DMS153 (cell line): ENCODE results near the gene DNAJC4.

ENCODE experiments used
- DNase-seq: peaks from one replicate; lab custom pipeline; 2025; lab: John Stamatoyannopoulos, UW

The DNAJC4 gene

DNA sequence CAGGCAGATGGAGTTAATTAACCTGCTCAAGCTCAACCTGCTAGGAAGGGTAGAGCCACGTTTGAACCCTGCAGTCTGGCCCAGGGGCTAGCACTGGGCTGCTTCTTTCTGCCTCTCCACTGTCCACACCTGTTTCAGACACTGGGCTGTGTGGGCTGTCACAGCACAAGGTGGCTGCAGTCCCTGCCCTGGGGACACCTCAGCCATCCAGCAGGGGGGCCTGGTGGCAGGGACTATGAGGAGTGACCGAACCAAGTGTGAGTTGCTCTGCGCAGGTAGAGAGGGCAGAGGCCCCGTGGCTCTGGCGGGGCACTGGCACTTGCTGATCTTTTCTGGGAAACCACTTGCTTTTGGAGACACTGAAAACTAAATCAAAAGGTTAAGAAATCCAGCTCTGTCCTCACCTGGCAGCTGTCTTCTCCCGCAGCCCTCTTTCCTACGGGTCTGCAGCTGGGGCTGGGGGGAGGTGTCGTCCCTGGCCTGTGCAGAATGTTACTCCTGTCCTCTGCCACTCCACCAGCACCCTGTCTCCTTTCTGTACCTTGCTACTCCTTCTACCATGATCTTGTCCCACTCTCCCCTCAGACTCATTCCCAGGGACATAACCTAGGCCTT is 48.3 kb downstream of the DNAJC4 start:
- DNase-seq, result no peak

DNA sequence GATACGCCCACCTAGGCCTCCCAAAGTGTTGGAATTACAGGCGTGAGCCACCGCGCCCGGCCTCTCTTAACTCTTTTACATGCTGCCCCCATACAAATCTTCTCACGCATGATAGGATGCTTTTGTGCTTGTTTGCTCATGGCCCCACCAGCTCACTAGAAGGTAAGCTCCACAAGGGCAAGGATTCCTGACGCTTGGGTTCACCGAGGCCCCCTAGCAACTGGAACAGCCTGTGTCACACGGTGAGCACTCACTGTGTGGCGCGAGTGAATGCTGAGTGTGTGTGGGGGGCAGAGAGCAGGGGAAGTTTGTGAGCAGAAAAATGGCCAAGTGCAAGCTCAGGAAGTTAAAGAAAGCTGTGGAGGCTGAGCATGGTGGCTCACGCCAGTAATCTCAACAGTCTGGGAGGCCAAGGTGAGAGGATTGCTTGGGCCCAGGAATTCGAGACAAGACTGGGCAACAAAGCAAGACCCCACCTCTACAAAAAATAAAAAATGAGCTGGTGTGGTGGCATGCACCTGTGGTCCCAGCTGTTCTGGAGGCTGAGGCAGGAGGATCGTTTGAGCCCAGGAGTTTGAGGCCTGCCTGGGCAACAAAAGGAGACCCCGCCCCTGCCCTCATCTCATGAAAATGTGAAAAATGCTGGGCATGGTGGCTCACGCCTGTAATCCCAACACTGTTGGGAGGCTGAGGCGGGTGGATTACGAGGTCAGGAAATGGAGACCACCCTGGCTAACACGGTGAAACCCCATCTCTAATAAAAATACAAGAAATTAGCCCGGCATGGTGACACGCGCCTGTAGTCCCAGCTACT is 51.8 kb downstream of the DNAJC4 start:
- DNase-seq, result no peak

DNA sequence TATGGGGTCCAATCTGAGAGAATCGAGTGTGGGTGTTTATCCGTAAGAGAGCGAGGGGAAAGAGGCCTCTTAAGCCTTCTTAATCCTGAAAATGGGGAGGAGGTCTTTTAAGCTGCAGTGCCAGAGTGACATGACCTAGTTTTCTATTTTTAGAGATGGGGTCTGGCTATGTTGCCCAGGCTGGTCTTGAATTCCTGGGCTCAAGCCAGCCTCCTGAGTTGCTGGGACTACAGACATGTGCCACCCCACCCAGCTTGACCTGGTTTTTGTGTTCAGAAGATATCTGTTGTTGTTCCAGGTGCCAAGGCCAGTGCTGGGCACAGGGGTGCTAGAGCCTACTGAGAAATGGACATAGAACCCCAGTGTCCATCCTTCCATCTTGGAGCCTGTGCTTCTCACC is 52.7 kb downstream of the DNAJC4 start:
- no peak for DNase-seq
